Skeletal muscle cell (primary cell): Measurements from ENCODE around the gene KRAS.

Experiments used
- DNase-seq: peaks from one replicate; pipeline ENCODE4 v3.0.0-alpha.2; 2010; ENCODE audit warnings: low read depth
- H3K4me3 ChIP-seq: 2 replicates; pipeline ENCODE4 v1.5.1; 2011; ENCODE audit warnings: low read depth, mild to moderate bottlenecking, control low read depth, low read length, moderate library complexity

KRAS gene

GRCh38 chr12:25257590-25258324 lies 7.0 kb upstream of the KRAS start:
- no peak overlapping the region for H3K4me3 ChIP-seq
- no peak for DNase-seq

GRCh38 chr12:25256826-25257225 lies 6.1 kb upstream of the KRAS start:
- DNase-seq: no peak
- H3K4me3 ChIP-seq: no peak overlapping the region

GRCh38 chr12:25256005-25256404 lies 5.3 kb upstream of the KRAS start:
- no peak for DNase-seq

GRCh38 chr12:25254271-25254880 lies 3.6 kb upstream of the KRAS start:
- DNase-seq: peak; percentile 10
- H3K4me3 ChIP-seq: no peak overlapping the region

More at GRCh38 chr12:25256005-25256404, 5.3 kb upstream of the KRAS start:
- no peak overlapping the region for H3K4me3 ChIP-seq

GRCh38 chr12:25253371-25254068 lies 2.8 kb upstream of the KRAS start:
- DNase-seq: no peak
- no peak overlapping the region for H3K4me3 ChIP-seq

GRCh38 chr12:25252946-25253345 lies 2.2 kb upstream of the KRAS start:
- no peak overlapping the region for H3K4me3 ChIP-seq
- DNase-seq: no peak

- no peak for DNase-seq
- H3K4me3 ChIP-seq: peak overlapping the region; percentile 63
Measured at GRCh38 chr12:25251769-25252168, 1.0 kb upstream of the KRAS start.

- H3K4me3 ChIP-seq: peak overlapping the region; percentile 63
- no peak for DNase-seq
Measured at GRCh38 chr12:25249931-25250738, 594 bp downstream of the KRAS start.

- DNase-seq: no peak
- H3K4me3 ChIP-seq: no peak overlapping the region
Measured at GRCh38 chr12:25248732-25249131, 2.0 kb downstream of the KRAS start.

- no peak overlapping the region for H3K4me3 ChIP-seq
- DNase-seq: no peak
Measured at GRCh38 chr12:25248137-25248536, 2.6 kb downstream of the KRAS start.

GRCh38 chr12:25245491-25245890 lies 5.2 kb downstream of the KRAS start:
- H3K4me3 ChIP-seq: no peak overlapping the region
- no peak for DNase-seq

- H3K4me3 ChIP-seq: no peak overlapping the region
- DNase-seq: no peak
Measured at GRCh38 chr12:25243680-25243990, 7.1 kb downstream of the KRAS start.

GRCh38 chr12:25242981-25243679 lies 7.6 kb downstream of the KRAS start:
- no peak for DNase-seq
- H3K4me3 ChIP-seq: no peak overlapping the region

- no peak overlapping the region for H3K4me3 ChIP-seq
- DNase-seq: peak; percentile 24
Measured at GRCh38 chr12:25241167-25242020, 9.3 kb downstream of the KRAS start.

- no peak overlapping the region for H3K4me3 ChIP-seq
- DNase-seq: no peak
Measured at GRCh38 chr12:25236626-25237025, 14.1 kb downstream of the KRAS start.

GRCh38 chr12:25236190-25236589 lies 14.5 kb downstream of the KRAS start:
- DNase-seq: no peak
- no peak overlapping the region for H3K4me3 ChIP-seq

GRCh38 chr12:25213338-25213737 lies 37.4 kb downstream of the KRAS start:
- H3K4me3 ChIP-seq: no peak overlapping the region
- DNase-seq: no peak

GRCh38 chr12:25208554-25208953 lies 42.2 kb downstream of the KRAS start:
- no peak for DNase-seq

GRCh38 chr12:25207846-25208245 lies 42.9 kb downstream of the KRAS start:
- DNase-seq: no peak
- no peak overlapping the region for H3K4me3 ChIP-seq

More at GRCh38 chr12:25208554-25208953, 42.2 kb downstream of the KRAS start:
- H3K4me3 ChIP-seq: no peak overlapping the region
